Erythroblast (primary cell): ENCODE results near the gene NDST1.

Experiments
- GATA1 ChIP-seq: IDR thresholded peaks from 2 replicates; pipeline ENCODE4 v1.6.1; 2011; ENCODE audit warnings: low read depth, mild to moderate bottlenecking, control low read depth, low read length, moderate library complexity
- POLR2A ChIP-seq: IDR thresholded peaks from 2 replicates; pipeline ENCODE4 v1.6.1; 2011; ENCODE audit warnings: mild to moderate bottlenecking, low read length

GRCh38 chr5:150577378-150578139, 69.6 kb downstream of the NDST1 start:
- TF ChIP-seq POLR2A = no peak
- TF ChIP-seq GATA1 = no peak
